ENCODE results near the gene CYSTM1.

DNA sequence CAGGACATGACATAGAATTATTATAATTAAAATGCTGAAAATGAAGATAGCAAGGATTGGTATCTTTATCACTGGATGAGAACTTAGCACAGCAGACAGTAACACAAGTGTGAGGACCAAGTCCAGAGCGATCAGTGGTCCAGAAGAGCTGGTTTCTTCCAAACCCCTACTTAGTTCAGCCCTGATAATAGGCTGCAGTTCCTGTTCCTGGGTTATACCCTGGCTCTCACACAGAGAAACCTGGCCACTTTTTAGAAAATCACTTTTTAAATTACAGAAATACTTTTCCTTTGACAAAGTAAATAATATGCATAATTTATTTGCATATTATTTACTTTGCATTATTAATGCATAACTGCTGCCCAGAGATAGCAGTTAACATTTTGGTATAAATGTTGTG lies 40.3 kb downstream of the CYSTM1 start:
- TF ChIP-seq, protein P1, sequence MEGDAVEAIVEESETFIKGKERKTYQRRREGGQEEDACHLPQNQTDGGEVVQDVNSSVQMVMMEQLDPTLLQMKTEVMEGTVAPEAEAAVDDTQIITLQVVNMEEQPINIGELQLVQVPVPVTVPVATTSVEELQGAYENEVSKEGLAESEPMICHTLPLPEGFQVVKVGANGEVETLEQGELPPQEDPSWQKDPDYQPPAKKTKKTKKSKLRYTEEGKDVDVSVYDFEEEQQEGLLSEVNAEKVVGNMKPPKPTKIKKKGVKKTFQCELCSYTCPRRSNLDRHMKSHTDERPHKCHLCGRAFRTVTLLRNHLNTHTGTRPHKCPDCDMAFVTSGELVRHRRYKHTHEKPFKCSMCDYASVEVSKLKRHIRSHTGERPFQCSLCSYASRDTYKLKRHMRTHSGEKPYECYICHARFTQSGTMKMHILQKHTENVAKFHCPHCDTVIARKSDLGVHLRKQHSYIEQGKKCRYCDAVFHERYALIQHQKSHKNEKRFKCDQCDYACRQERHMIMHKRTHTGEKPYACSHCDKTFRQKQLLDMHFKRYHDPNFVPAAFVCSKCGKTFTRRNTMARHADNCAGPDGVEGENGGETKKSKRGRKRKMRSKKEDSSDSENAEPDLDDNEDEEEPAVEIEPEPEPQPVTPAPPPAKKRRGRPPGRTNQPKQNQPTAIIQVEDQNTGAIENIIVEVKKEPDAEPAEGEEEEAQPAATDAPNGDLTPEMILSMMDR (IDR thresholded peaks at IDR 0.05; ENCODE audit: low read depth, low read length, poor library complexity, severe bottlenecking): no peak
- TF ChIP-seq EZH2phosphoT487 (IDR thresholded peaks at IDR 0.05; ENCODE audit: borderline replicate concordance, low read length): no peak

All from DOHH2 (cell line).